Nephron (organoid): Measurements from ENCODE around the gene TRAPPC2L.

Source experiments
- H3K27ac Mint-ChIP-seq, 3 experiments: 2 replicates each; pipeline ENCODE4 v1.8.0; 2020; ENCODE audit warnings: mixed read lengths in 3 of 3, mild to moderate bottlenecking in 2 of 3, moderate library complexity in 1 of 3
- H3K27me3 Mint-ChIP-seq: 2 replicates; pipeline ENCODE4 v1.8.0; 2021; ENCODE audit warnings: low read depth, mild to moderate bottlenecking, moderate library complexity, mixed read lengths
- H3K36me3 Mint-ChIP-seq: 2 replicates; pipeline ENCODE4 v1.8.0; 2020; ENCODE audit warnings: low read depth, mixed read lengths
- H3K4me1 Mint-ChIP-seq: 2 replicates; pipeline ENCODE4 v1.8.0; 2020; ENCODE audit warnings: mixed read lengths
- H3K4me3 Mint-ChIP-seq, 3 experiments: 2 replicates each; pipeline ENCODE4 v1.8.0; 2020; ENCODE audit warnings: mild to moderate bottlenecking in 3 of 3, mixed read lengths in 3 of 3, moderate library complexity in 2 of 3
- H3K9me3 Mint-ChIP-seq: 2 replicates; pipeline ENCODE4 v1.8.0; 2020; ENCODE audit warnings: mixed read lengths
- CTCF ChIP-seq, 3 experiments: fragments of 200-600 bp; sonication (generic); IDR thresholded peaks; one replicate each; pipeline ENCODE4 v1.5.0; 2021; ENCODE audit warnings: antibody characterized with exemption in 3 of 3; ENCODE audit not compliant: unreplicated experiment in 3 of 3

Gene TRAPPC2L

GRCh38 chr16:88817785-88818574, 38.9 kb upstream of the TRAPPC2L start:
- Mint-ChIP-seq H3K4me1 (no peaks in the 10 kb centered on the region), H3K4me3 (no peak overlapping the region), H3K27me3 (no peaks in the 10 kb centered on the region), H3K9me3 (no peaks in the 10 kb centered on the region), H3K36me3 (peaks cover 3% of the 10 kb centered on the region), H3K27ac (no peak overlapping the region)
- TF ChIP-seq CTCF (IDR thresholded peaks at IDR 0.05; ENCODE audit: unreplicated experiment in 3 of 3) = no peak

- no peak for TF ChIP-seq CTCF (IDR thresholded peaks at IDR 0.05; ENCODE audit: unreplicated experiment in 3 of 3)
- Mint-ChIP-seq H3K9me3 (no peaks in the 10 kb centered on the region), H3K27ac (no peak overlapping the region), H3K36me3 (peaks cover 5% of the 10 kb centered on the region), H3K4me1 (no peaks in the 10 kb centered on the region), H3K4me3 (no peak overlapping the region), H3K27me3 (no peaks in the 10 kb centered on the region)
Observed at GRCh38 chr16:88818575-88818874, 38.4 kb upstream of the TRAPPC2L start.

GRCh38 chr16:88819126-88819525, 37.8 kb upstream of the TRAPPC2L start:
- H3K36me3 Mint-ChIP-seq = peaks cover 5% of the 10 kb centered on the region
- no peak overlapping the region for H3K4me3 Mint-ChIP-seq
- no peaks in the 10 kb centered on the region for H3K4me1 Mint-ChIP-seq

GRCh38 chr16:88820385-88821025, 36.4 kb upstream of the TRAPPC2L start:
- Mint-ChIP-seq H3K4me1 (no peaks in the 10 kb centered on the region), H3K27me3 (no peaks in the 10 kb centered on the region), H3K36me3 (peaks cover 5% of the 10 kb centered on the region), H3K27ac (no peak overlapping the region), H3K4me3 (no peak overlapping the region), H3K9me3 (no peaks in the 10 kb centered on the region)
- no peak for TF ChIP-seq CTCF (IDR thresholded peaks at IDR 0.05; ENCODE audit: unreplicated experiment in 3 of 3)

More at GRCh38 chr16:88819126-88819525, 37.8 kb upstream of the TRAPPC2L start:
- Mint-ChIP-seq H3K27ac (no peak overlapping the region), H3K27me3 (no peaks in the 10 kb centered on the region), H3K9me3 (no peaks in the 10 kb centered on the region)
- no peak for TF ChIP-seq CTCF (IDR thresholded peaks at IDR 0.05; ENCODE audit: unreplicated experiment in 3 of 3)

GRCh38 chr16:88821168-88821850, 35.6 kb upstream of the TRAPPC2L start:
- Mint-ChIP-seq H3K4me3 (no peak overlapping the region), H3K36me3 (peaks cover 5% of the 10 kb centered on the region), H3K27ac (no peak overlapping the region), H3K27me3 (no peaks in the 10 kb centered on the region), H3K4me1 (no peaks in the 10 kb centered on the region), H3K9me3 (no peaks in the 10 kb centered on the region)
- no peak for TF ChIP-seq CTCF (IDR thresholded peaks at IDR 0.05; ENCODE audit: unreplicated experiment in 3 of 3)
